ENCODE data around the gene PRR18. TPM values are rescaled to one million over a fixed set of nuclear protein-coding genes. Genes with fewer than 3 reads are reported as not detected.

PRR18 gene
- total RNA-seq, 1 experiment from 2014 or later = not detected

DNA sequence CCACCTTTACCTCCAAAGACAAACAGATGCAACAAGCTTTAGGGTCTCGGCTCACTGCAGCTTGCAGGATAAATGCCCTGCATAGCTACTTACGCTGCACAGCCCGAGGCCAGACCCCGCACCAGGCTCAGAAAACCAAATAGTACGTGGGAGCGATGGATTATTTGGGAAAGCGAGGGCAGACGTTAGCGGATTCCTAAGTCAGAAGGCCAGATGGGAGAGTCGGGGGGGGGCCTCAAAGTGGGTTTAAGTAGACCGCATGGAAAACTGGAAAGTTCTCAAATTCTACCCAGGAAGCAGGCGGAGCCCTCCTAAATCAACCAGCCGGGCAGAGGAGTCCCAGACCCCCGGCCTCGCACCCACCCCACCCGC is 33.8 kb upstream of the PRR18 start:
- Histone ChIP-seq H3K18ac (ENCODE audit: insufficient read length, low read depth, low read length) (peak overlapping the region; percentile 87), H3K4me2 (ENCODE audit: insufficient read depth, insufficient read length, low read length) (peak overlapping the region; percentile 97), H3K56ac (ENCODE audit: insufficient read length, low read depth, low read length) (no peak overlapping the region), H4K20me1 (ENCODE audit: control insufficient read depth, insufficient read depth, insufficient read length) (no peaks in the 10 kb centered on the region), H3K27ac (ENCODE audit: insufficient read length, low read depth, low read length) (no peak overlapping the region), H3K23ac (ENCODE audit: insufficient read length, low read depth, low read length) (no peak overlapping the region), H4K5ac (ENCODE audit: insufficient read length, low read depth, low read length) (no peak overlapping the region), H2BK15ac (ENCODE audit: low read depth, low read length) (no peak overlapping the region), H4K91ac (ENCODE audit: insufficient read length, low read depth, low read length) (no peak overlapping the region), H2AK5ac (ENCODE audit: insufficient read length, low read length) (no peak overlapping the region), H2BK20ac (ENCODE audit: low read depth, low read length, poor library complexity, severe bottlenecking) (no peak overlapping the region), H3K14ac (ENCODE audit: insufficient read depth, low read length) (peak overlapping the region; percentile 94), H2BK12ac (ENCODE audit: insufficient read length, low read depth, low read length) (no peak overlapping the region), H3K23me2 (ENCODE audit: insufficient read length, low read depth, low read length, poor library complexity, severe bottlenecking) (peaks cover 8% of the 10 kb centered on the region), H2BK120ac (ENCODE audit: low read depth, low read length, poor library complexity, severe bottlenecking) (no peak overlapping the region), H2BK5ac (ENCODE audit: insufficient read length, low read length) (no peak overlapping the region), H3K9ac (ENCODE audit: extremely low read depth, insufficient read length, low read length) (peak overlapping the region; percentile 97), H4K8ac (replicated peaks; ENCODE audit: insufficient read length, low read depth, low read length) (no peak overlapping the region), H3K4me1 (ENCODE audit: insufficient read depth, low read length) (peaks cover 5% of the 10 kb centered on the region; the same call in 1 of the 2 replicates), H3T11ph (ENCODE audit: low read length) (no peak overlapping the region), H3K79me2 (ENCODE audit: insufficient read depth, low read length) (peaks cover 43% of the 10 kb centered on the region), H3K27me3 (ENCODE audit: insufficient read depth, low read length) (no peaks in the 10 kb centered on the region), H3K79me1 (ENCODE audit: insufficient read depth, low read depth, low read length, poor library complexity, severe bottlenecking) (peaks cover 23% of the 10 kb centered on the region), H2AFZ (ENCODE audit: low read length) (no peak overlapping the region), H3K4ac (ENCODE audit: low read depth, low read length) (no peak overlapping the region), H3K9me3 (ENCODE audit: control insufficient read depth, low read depth, low read length) (no peaks in the 10 kb centered on the region)
- WGBS (ENCODE audit: extremely low coverage, insufficient read length, low lambda C conversion rate) = no CpG with 5 or more reads among the region's 16 CpGs
- Mint-ChIP-seq H3K9me3 (no peaks in the 10 kb centered on the region; a peak in 1 of 5 replicates), H3K4me1 (peaks cover 10 to 16% of the 10 kb centered on the region in 2 experiments), H3K36me3 (ENCODE audit: insufficient read depth in 1 of 3, low read depth in 3 of 3) (peaks cover 6 to 15% (median 8%) of the 10 kb centered on the region in 3 experiments), H3K27me3 (ENCODE audit: low read depth) (peaks cover 1% of the 10 kb centered on the region; the same call in 1 of the 2 replicates), H3K4me3 (peak overlapping the region; percentile 88 to 95), H3K27ac (peak overlapping the region; percentile 33 to 97 (median 88); a peak in 6 of 7 replicates)
- DNase-seq = no peak
- TF ChIP-seq, protein P1, sequence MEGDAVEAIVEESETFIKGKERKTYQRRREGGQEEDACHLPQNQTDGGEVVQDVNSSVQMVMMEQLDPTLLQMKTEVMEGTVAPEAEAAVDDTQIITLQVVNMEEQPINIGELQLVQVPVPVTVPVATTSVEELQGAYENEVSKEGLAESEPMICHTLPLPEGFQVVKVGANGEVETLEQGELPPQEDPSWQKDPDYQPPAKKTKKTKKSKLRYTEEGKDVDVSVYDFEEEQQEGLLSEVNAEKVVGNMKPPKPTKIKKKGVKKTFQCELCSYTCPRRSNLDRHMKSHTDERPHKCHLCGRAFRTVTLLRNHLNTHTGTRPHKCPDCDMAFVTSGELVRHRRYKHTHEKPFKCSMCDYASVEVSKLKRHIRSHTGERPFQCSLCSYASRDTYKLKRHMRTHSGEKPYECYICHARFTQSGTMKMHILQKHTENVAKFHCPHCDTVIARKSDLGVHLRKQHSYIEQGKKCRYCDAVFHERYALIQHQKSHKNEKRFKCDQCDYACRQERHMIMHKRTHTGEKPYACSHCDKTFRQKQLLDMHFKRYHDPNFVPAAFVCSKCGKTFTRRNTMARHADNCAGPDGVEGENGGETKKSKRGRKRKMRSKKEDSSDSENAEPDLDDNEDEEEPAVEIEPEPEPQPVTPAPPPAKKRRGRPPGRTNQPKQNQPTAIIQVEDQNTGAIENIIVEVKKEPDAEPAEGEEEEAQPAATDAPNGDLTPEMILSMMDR (conservative IDR thresholded peaks at IDR 0.05) = no peak
